Measurements from ENCODE around the gene CHID1.

Gene CHID1

GRCh38 chr11:886568-886967 lies 24.0 kb downstream of the CHID1 start:
- Mint-ChIP-seq H3K27me3 (ENCODE audit: low read depth, poor library complexity) (no peaks in the 10 kb centered on the region), H3K9me3 (no peaks in the 10 kb centered on the region), H3K4me1 (peaks cover 15% of the 10 kb centered on the region), H3K27ac (peak overlapping the region; percentile 78), H3K4me3 (no peak overlapping the region), H3K36me3 (ENCODE audit: low read depth) (peaks cover 27% of the 10 kb centered on the region)
- DNase-seq, result no peak
- TF ChIP-seq, protein P1, sequence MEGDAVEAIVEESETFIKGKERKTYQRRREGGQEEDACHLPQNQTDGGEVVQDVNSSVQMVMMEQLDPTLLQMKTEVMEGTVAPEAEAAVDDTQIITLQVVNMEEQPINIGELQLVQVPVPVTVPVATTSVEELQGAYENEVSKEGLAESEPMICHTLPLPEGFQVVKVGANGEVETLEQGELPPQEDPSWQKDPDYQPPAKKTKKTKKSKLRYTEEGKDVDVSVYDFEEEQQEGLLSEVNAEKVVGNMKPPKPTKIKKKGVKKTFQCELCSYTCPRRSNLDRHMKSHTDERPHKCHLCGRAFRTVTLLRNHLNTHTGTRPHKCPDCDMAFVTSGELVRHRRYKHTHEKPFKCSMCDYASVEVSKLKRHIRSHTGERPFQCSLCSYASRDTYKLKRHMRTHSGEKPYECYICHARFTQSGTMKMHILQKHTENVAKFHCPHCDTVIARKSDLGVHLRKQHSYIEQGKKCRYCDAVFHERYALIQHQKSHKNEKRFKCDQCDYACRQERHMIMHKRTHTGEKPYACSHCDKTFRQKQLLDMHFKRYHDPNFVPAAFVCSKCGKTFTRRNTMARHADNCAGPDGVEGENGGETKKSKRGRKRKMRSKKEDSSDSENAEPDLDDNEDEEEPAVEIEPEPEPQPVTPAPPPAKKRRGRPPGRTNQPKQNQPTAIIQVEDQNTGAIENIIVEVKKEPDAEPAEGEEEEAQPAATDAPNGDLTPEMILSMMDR (IDR thresholded peaks at IDR 0.05), result no peak

- TF ChIP-seq, protein P1 (IDR thresholded peaks at IDR 0.05), result no peak
- Mint-ChIP-seq H3K27ac (no peak overlapping the region), H3K36me3 (ENCODE audit: low read depth) (peaks cover 37% of the 10 kb centered on the region), H3K9me3 (no peaks in the 10 kb centered on the region), H3K4me3 (no peak overlapping the region), H3K4me1 (peaks cover 13% of the 10 kb centered on the region), H3K27me3 (ENCODE audit: low read depth, poor library complexity) (no peaks in the 10 kb centered on the region)
- no peak for DNase-seq
These were observed 26.0 kb downstream of the CHID1 start for GRCh38 chr11:884578-885070.

DNA sequence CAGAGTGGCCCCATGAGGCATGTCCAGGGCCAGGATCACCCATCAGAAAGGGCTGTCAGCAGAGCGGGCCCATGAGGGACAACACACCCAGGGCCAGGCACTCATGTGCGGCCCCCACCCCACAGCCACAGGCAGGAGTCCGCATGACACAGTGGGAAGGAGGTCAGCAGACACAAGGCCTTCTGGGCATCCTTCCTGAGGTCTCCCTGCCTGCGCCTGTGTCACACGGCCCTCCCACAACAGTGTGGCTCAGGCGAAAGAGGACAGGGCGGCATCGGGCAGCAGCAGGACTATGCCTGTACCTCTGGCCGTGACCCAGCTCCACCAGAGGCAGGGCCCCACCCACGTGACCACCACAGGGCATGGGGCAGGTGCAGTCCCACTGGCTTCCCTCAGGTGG lies 27.1 kb downstream of the CHID1 start:
- Mint-ChIP-seq H3K27ac (no peak overlapping the region), H3K27me3 (ENCODE audit: low read depth, poor library complexity) (no peaks in the 10 kb centered on the region), H3K36me3 (ENCODE audit: low read depth) (peaks cover 46% of the 10 kb centered on the region), H3K4me3 (no peak overlapping the region), H3K9me3 (no peaks in the 10 kb centered on the region), H3K4me1 (peaks cover 13% of the 10 kb centered on the region)
- DNase-seq, result no peak
- TF ChIP-seq, protein P1 (IDR thresholded peaks at IDR 0.05), result no peak

GRCh38 chr11:882596-882995 lies 28.0 kb downstream of the CHID1 start:
- H3K27me3 Mint-ChIP-seq (ENCODE audit: low read depth, poor library complexity), result no peaks in the 10 kb centered on the region
- TF ChIP-seq, protein P1 (IDR thresholded peaks at IDR 0.05), result no peak
- peaks cover 49% of the 10 kb centered on the region for H3K36me3 Mint-ChIP-seq (ENCODE audit: low read depth)
- no peak overlapping the region for H3K27ac Mint-ChIP-seq
- H3K9me3 Mint-ChIP-seq, result no peaks in the 10 kb centered on the region
- DNase-seq, result no peak
- H3K4me1 Mint-ChIP-seq, result peaks cover 17% of the 10 kb centered on the region
- H3K4me3 Mint-ChIP-seq, result no peak overlapping the region

GRCh38 chr11:880447-880846 lies 30.2 kb downstream of the CHID1 start:
- H3K27me3 Mint-ChIP-seq (ENCODE audit: low read depth, poor library complexity), result no peaks in the 10 kb centered on the region
- no peak overlapping the region for H3K27ac Mint-ChIP-seq
- DNase-seq, result no peak
- no peaks in the 10 kb centered on the region for H3K9me3 Mint-ChIP-seq
- H3K4me1 Mint-ChIP-seq, result peaks cover 18% of the 10 kb centered on the region
- no peak overlapping the region for H3K4me3 Mint-ChIP-seq
- TF ChIP-seq, protein P1 (IDR thresholded peaks at IDR 0.05), result no peak
- peaks cover 50% of the 10 kb centered on the region for H3K36me3 Mint-ChIP-seq (ENCODE audit: low read depth)

DNA sequence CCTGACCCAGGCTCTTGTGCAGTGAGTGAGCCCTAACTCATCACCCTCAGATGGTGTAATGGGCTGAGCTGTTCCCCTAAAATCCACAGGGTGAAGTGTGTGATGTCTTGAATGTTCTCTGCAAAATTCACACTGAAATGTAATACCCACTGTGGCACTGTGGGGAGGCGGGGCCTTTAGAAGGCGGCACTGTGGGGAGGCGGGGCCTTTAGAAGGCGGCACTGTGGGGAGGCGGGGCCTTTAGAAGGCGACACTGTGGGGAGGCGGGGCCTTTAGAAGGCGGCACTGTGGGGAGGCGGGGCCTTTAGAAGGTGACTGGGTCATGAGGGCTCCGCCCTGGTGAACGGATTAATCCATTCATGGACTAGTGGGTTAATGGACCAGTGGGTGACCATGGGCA lies 33.0 kb downstream of the CHID1 start:
- H3K4me3 Mint-ChIP-seq, result no peak overlapping the region
- H3K27me3 Mint-ChIP-seq (ENCODE audit: low read depth, poor library complexity), result no peaks in the 10 kb centered on the region
- H3K4me1 Mint-ChIP-seq, result peaks cover 16% of the 10 kb centered on the region
- H3K36me3 Mint-ChIP-seq (ENCODE audit: low read depth), result peaks cover 59% of the 10 kb centered on the region
- no peak overlapping the region for H3K27ac Mint-ChIP-seq
- no peaks in the 10 kb centered on the region for H3K9me3 Mint-ChIP-seq
- TF ChIP-seq, protein P1 (IDR thresholded peaks at IDR 0.05), result no peak
- DNase-seq, result peak; percentile 43
